C4-2B (cell line): ENCODE results near the gene TMBIM1.

Experiments used
- CTCF ChIP-seq: fragments of 450-650 bp; conservative IDR thresholded peaks from 2 replicates; pipeline ENCODE4 v1.5.1; 2017; ENCODE audit warnings: mild to moderate bottlenecking
- ZFX ChIP-seq: fragments of 450-650 bp; IDR thresholded peaks from 2 replicates; pipeline ENCODE4 v1.6.1; 2017

GRCh38 chr2:218322768-218323525 lies 30.6 kb upstream of the TMBIM1 start:
- TF ChIP-seq CTCF (no peak), ZFX (no peak)
